ENCODE measurements around the gene MAPKAPK5.

- TF ChIP-seq EP300 (IDR thresholded peaks at IDR 0.05) (no peak), CTCF (IDR thresholded peaks at IDR 0.05) (no peak), POLR2AphosphoS5 (IDR thresholded peaks at IDR 0.05) (no peak)
Observed at GRCh38 chr12:111807232-111807631, 34.8 kb upstream of the MAPKAPK5 start.

All from gastroesophageal sphincter (tissue), 3 donors.